T-cell (primary cell): ENCODE results near the gene NANOG. TPM values are rescaled to one million over a fixed set of nuclear protein-coding genes. Genes with fewer than 3 reads are reported as not detected.
A peak's percentile ranks its signal among the peaks of the same experiment; 100 is the strongest.
"Not testable (repeated sequence)": the region's sequence is repeated elsewhere in the genome, so short reads cannot be mapped to it uniquely, and the experiment has no call there.

Experiments
- ATAC-seq, 4 experiments: fragments of 200-7000 bp in 3 of 4; fragments of 150-1000 bp in 1 of 4; cut with Tn5 transposase; replicated peaks in 1 of 4; 1 replicate in 3 of 4; 2 replicates in 1 of 4; pipeline ENCODE4 v1.10.0; 2021; ENCODE audit warnings: moderate library complexity in 3 of 4, mild to moderate bottlenecking in 2 of 4, moderate number of reproducible peaks in 1 of 4
- CTCF ChIA-PET, 2 donors: fragments of 300-600 bp; sonication (Branson Sonifier 250); formaldehyde crosslinking; loops; one replicate each; lab custom pipeline; 2022; ENCODE audit warnings: antibody characterized with exemption in 2 of 2; lab: Charles Lee
- POLR2A ChIA-PET, 2 donors: fragments of 300-600 bp; sonication (Branson Sonifier 250); formaldehyde crosslinking; loops; one replicate each; lab custom pipeline; 2022; ENCODE audit warnings: antibody characterized with exemption in 2 of 2; lab: Charles Lee
- DNase-seq, 35 experiments: peaks; one replicate each; pipeline versions ENCODE4 v3.0.0 to v3.0.0-alpha.2; 2013 to 2023
- H3K27ac ChIP-seq: one replicate; pipeline ENCODE4 v1.5.1; 2013; ENCODE audit warnings: low read length
- H3K27me3 ChIP-seq, 2 experiments: replicated peaks in 1 of 2; 1 replicate in 1 of 2; 2 replicates in 1 of 2; pipeline versions ENCODE4 v1.6.1 to v1.7.0; 2013; ENCODE audit warnings: low read length in 1 of 2, mixed read lengths in 1 of 2; ENCODE audit not compliant: control insufficient read depth in 2 of 2, insufficient read depth in 2 of 2; ENCODE audit errors: extremely low read depth in 1 of 2
- H3K36me3 ChIP-seq, 2 donors: 1 replicate in 1 of 2; 2 replicates in 1 of 2; pipeline versions ENCODE4 v1.6.1 to v1.7.0; 2013; ENCODE audit warnings: low read length in 1 of 2; ENCODE audit not compliant: control insufficient read depth in 2 of 2, insufficient read depth in 1 of 2; ENCODE audit errors: extremely low read depth in 1 of 2
- H3K4me1 ChIP-seq, 2 experiments: 1 replicate in 1 of 2; 2 replicates in 1 of 2; pipeline versions ENCODE4 v1.6.1 to v1.7.0; 2013; ENCODE audit warnings: low read length in 2 of 2, mixed read lengths in 1 of 2; ENCODE audit not compliant: insufficient read depth in 2 of 2, control insufficient read depth in 1 of 2; ENCODE audit errors: extremely low read depth in 1 of 2
- H3K4me3 ChIP-seq, 2 donors: 1 replicate in 1 of 2; 2 replicates in 1 of 2; pipeline versions ENCODE4 v1.5.1 to v1.7.0; 2013; ENCODE audit warnings: mild to moderate bottlenecking in 2 of 2, low read length in 1 of 2, moderate library complexity in 1 of 2; ENCODE audit not compliant: control insufficient read depth in 1 of 2; ENCODE audit errors: extremely low read depth in 1 of 2
- H3K9me3 ChIP-seq: 2 replicates; pipeline ENCODE4 v1.7.0; 2013
- H3K27ac Mint-ChIP-seq, 2 donors: one replicate each; pipeline ENCODE4 v1.8.0; 2020 to 2021; ENCODE audit warnings: mild to moderate bottlenecking in 2 of 2, mixed read lengths in 2 of 2
- H3K27me3 Mint-ChIP-seq, 2 donors: one replicate each; pipeline ENCODE4 v1.8.0; 2021 to 2022; ENCODE audit warnings: mixed read lengths in 2 of 2
- H3K36me3 Mint-ChIP-seq: one replicate; pipeline ENCODE4 v1.8.0; 2021; ENCODE audit warnings: mixed read lengths
- H3K4me1 Mint-ChIP-seq, 3 donors: one replicate each; pipeline ENCODE4 v1.8.0; 2020 to 2022; ENCODE audit warnings: mixed read lengths in 3 of 3, mild to moderate bottlenecking in 1 of 3
- H3K4me3 Mint-ChIP-seq, 3 donors: one replicate each; pipeline ENCODE4 v1.8.0; 2020 to 2022; ENCODE audit warnings: mild to moderate bottlenecking in 3 of 3, mixed read lengths in 3 of 3, moderate library complexity in 3 of 3
- H3K9me3 Mint-ChIP-seq, 3 donors: one replicate each; pipeline ENCODE4 v1.8.0; 2020 to 2022; ENCODE audit warnings: mixed read lengths in 3 of 3
- WGBS: methylation state at CpG from one replicate; pipeline ENCODE4 v1.1.5; 2013; ENCODE audit warnings: missing lambda C conversion rate; ENCODE audit not compliant: insufficient coverage; 5-methylcytosine and 5-hydroxymethylcytosine counted together
- total RNA-seq, 35 experiments: library from RNA in 6 of 35; stranded (reverse) in 6 of 35; fragments of 120-200 nt in 1 of 35; gene quantifications; one replicate each; pipeline versions ENCODE4 v1.2.1 to v1.2.4 and lab custom pipeline; 2013 to 2026

The NANOG gene
- total RNA-seq, 5 donors from 2014 or later (not counting 1 experiment from before 2014, with no cell fraction given): 0.54 to 0.64 (median 0.59) TPM; not detected in 2

DNA sequence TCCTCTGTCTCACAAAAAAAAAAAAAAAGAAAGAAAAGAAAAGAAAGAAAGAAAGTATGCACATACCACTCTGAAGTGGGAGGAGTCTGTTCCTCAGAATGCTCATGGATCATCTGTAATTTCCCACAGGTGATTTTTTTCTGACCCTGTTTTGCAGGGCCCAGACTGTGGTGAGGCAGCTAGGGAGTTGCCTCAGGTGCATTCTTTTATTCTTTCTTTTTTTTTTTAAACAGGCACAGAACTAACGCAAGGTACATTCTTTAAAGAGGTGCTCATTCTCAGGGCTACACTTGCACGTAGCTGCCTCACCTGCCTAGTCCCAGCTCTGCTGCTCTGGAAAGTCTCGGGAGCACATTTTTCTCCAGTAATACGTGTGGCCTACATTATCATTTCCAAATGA is 36.6 kb downstream of the NANOG start:
- H3K9me3 Mint-ChIP-seq, H3K27ac ChIP-seq, H3K27me3 Mint-ChIP-seq, H3K27me3 ChIP-seq, H3K4me1 Mint-ChIP-seq, H3K4me3 ChIP-seq, H3K27ac Mint-ChIP-seq, H3K9me3 ChIP-seq, H3K4me3 Mint-ChIP-seq, H3K36me3 ChIP-seq, ATAC-seq, H3K4me1 ChIP-seq, H3K36me3 Mint-ChIP-seq, DNase-seq, POLR2A ChIA-PET: not testable (repeated sequence)
- CTCF ChIA-PET: interaction anchor here in 1 of 2 donors (0.7 kb wide), 1 partner anchor 88 kb away, joined by 3 read pairs; no protein-coding TSS in a partner anchor
- WGBS: no CpG with 5 or more reads among the region's 4 CpGs

DNA sequence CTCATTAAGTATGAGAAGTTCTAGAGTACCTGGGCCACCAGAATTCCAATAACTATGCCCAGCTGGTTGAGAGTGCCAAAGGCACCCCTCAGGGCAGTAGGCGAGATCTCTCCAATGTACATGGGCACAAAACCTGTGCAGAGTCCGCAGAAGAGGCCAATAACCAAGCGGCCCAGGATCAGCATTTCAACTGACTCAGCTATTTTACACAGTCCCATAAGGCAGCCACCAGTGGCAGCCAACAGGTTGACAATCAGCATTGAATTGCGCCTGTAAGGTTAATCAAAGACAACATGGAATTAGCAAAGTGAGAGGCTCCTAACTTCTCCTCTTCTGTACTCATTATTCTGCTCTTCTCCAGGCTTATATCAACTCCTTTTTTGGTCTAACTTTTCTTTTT is 40.5 kb downstream of the NANOG start:
- H3K4me1 ChIP-seq, H3K9me3 ChIP-seq, H3K27me3 Mint-ChIP-seq, H3K4me3 Mint-ChIP-seq, H3K27ac Mint-ChIP-seq, H3K36me3 Mint-ChIP-seq, DNase-seq, ATAC-seq, H3K36me3 ChIP-seq, CTCF ChIA-PET, H3K27ac ChIP-seq, H3K4me3 ChIP-seq, H3K27me3 ChIP-seq, H3K9me3 Mint-ChIP-seq, H3K4me1 Mint-ChIP-seq: not testable (repeated sequence)
- 94% methylated on average over 3 of the region's 4 CpGs for whole genome bisulfite sequencing
- POLR2A ChIA-PET: interaction anchor here in 1 of 2 donors (0.8 kb wide), 1 partner anchor 38 kb away, joined by 3 read pairs; no protein-coding TSS in a partner anchor

DNA sequence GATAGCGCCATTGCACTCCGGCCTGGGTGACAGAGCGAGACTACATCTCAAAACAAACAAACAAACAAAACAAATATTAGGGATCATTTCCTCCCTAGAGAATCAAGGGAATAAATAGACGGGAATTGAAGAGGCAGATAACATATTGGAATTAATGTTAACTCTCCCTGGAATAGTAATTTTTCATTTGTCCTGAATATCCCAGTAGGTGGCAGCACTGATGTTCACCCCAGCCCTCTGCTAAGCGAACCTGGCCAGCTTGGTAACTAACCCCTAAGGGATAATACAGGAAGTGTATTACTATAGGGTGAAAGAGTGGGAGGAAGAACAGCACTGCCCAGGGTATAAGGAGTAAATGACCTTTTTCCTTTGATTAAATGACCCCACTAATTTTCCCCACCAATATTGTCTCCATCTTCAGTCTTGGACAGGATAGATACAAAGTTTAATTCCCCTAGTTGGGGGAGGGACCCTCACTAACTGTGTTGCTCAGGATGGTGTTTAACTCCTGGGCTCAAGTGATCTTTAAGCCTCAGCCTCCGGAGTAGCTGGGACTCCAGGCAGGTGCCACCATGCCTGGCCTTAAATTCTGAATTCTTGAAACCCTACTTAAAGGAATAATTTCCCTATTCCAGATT is 43.0 kb downstream of the NANOG start:
- Histone ChIP-seq H3K9me3 (no peaks in the 10 kb centered on the region), H3K27ac (no peak overlapping the region), H3K36me3 (no peaks in the 10 kb centered on the region), H3K4me1 (no peaks in the 10 kb centered on the region), H3K4me3 (no peak overlapping the region), H3K27me3 (peaks cover 0 to 2% of the 10 kb centered on the region in 2 experiments)
- Mint-ChIP-seq H3K27me3 (no peaks in the 10 kb centered on the region), H3K4me3 (no peak overlapping the region), H3K36me3 (no peaks in the 10 kb centered on the region), H3K27ac (no peak overlapping the region), H3K9me3 (no peaks in the 10 kb centered on the region), H3K4me1 (peaks cover 0 to 3% (median 3%) of the 10 kb centered on the region in 3 donors)
- DNase-seq: peak in 11 of 35 experiments; percentile 3 to 45 (median 11)
- ChIA-PET CTCF (interaction anchor here in 1 of 2 donors (0.7 kb wide), 1 partner anchor 800 kb away, joined by 4 read pairs; no protein-coding TSS in a partner anchor), POLR2A (interaction anchor here in 1 of 2 donors (0.5 kb wide), 1 partner anchor 85 kb away, joined by 9 read pairs; the partner anchor contains the start of gene CLEC4C)
- no CpG with 5 or more reads among the region's 6 CpGs for WGBS
- peak in 3 of 4 experiments; percentile 52 to 77 (median 57) for ATAC-seq

DNA sequence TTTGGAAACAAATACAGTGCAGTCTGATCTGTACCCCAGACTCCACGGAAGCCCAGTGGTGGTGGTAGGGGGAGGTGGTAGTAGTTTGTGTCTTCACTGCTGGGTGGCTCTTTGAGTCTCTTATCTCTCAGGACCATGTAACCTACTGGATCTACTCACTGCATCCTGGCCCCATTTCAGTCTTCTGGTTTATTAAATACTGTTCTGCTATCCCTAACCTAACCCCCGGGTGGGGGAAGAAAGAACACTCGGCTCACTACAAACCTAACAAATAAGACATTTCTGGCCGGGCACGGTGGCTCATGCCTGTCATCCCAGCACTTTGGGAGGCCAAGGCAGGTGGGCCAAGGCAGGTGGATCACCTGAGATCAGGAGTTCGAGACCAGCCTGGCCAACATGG is 44.0 kb downstream of the NANOG start:
- H3K27me3 Mint-ChIP-seq, H3K27me3 ChIP-seq, H3K4me1 ChIP-seq, ATAC-seq, H3K36me3 ChIP-seq, H3K4me3 Mint-ChIP-seq, DNase-seq, H3K4me3 ChIP-seq, H3K9me3 ChIP-seq, H3K9me3 Mint-ChIP-seq, H3K27ac ChIP-seq, H3K27ac Mint-ChIP-seq, H3K36me3 Mint-ChIP-seq, H3K4me1 Mint-ChIP-seq: not testable (repeated sequence)
- CTCF ChIA-PET: interaction anchor here in 1 of 2 donors (0.7 kb wide), 1 partner anchor 799 kb away, joined by 4 read pairs; no protein-coding TSS in a partner anchor
- 100% methylated on average over 1 of the region's 6 CpGs for WGBS
- POLR2A ChIA-PET: interaction anchor here in 1 of 2 donors (0.7 kb wide), 1 partner anchor 213 kb away, joined by 3 read pairs; no protein-coding TSS in a partner anchor

DNA sequence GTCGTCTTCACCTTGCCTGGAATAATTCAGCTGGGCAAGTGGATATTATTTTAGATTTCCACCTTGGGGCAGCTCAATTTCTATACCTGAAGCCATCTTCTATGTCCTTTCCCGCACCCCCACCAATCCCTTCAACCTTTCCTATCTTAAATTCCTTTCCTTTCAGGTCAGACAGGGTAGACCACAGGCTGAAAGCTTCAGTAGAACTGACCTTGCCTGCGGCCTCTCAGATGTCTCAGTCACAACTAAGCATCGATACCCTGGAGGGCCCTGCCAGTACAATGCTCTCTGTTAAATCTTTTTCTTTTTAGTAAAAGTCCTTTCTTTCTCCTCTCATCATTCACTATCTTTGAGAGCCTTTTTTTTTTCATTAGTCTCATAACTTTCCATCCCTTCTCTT is 44.6 kb downstream of the NANOG start:
- CTCF ChIA-PET: no interaction called here
- Histone ChIP-seq H3K4me1 (no peaks in the 10 kb centered on the region), H3K27ac (no peak overlapping the region), H3K27me3 (peaks cover 0 to 2% of the 10 kb centered on the region in 2 experiments), H3K4me3 (no peak overlapping the region), H3K9me3 (no peaks in the 10 kb centered on the region), H3K36me3 (no peaks in the 10 kb centered on the region)
- H3K4me1 Mint-ChIP-seq: peaks cover 0 to 3% (median 3%) of the 10 kb centered on the region in 3 donors
- no peak overlapping the region for H3K27ac Mint-ChIP-seq
- no peaks in the 10 kb centered on the region for H3K9me3 Mint-ChIP-seq
- DNase-seq (no peak), ATAC-seq (no peak)
- no peaks in the 10 kb centered on the region for H3K36me3 Mint-ChIP-seq
- no peak overlapping the region for H3K4me3 Mint-ChIP-seq
- POLR2A ChIA-PET: interaction anchor here in 1 of 2 donors (0.7 kb wide), 1 partner anchor 212 kb away, joined by 3 read pairs; no protein-coding TSS in a partner anchor
- 92% methylated on average over 2 of the region's 4 CpGs for WGBS
- no peaks in the 10 kb centered on the region for H3K27me3 Mint-ChIP-seq

DNA sequence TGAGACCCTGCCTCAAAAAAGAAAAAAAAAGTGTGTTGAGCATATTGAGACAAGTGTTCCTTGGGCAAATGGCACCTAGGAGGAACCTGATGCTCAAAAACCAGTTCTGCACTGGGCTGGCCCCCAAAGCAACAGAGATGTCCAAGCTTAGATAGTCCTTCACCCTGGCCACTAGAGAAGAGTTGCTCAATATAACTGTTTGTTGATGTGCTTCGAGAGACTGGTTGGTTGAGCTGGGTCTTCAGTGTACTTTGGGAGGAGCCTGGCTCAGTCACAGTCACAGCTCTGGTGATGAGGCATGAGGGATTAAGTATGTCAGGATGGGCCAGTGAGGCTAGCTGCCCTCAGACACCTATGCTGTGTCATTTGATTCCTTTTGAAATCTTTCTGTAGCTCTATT is 45.5 kb downstream of the NANOG start:
- Mint-ChIP-seq H3K4me1 (peaks cover 0 to 3% (median 3%) of the 10 kb centered on the region in 3 donors), H3K27ac (no peak overlapping the region), H3K36me3 (no peaks in the 10 kb centered on the region), H3K9me3 (no peaks in the 10 kb centered on the region), H3K27me3 (no peaks in the 10 kb centered on the region), H3K4me3 (no peak overlapping the region)
- 29% methylated on average over 1 of the region's 1 CpG for WGBS
- no peak for ATAC-seq
- Histone ChIP-seq H3K27ac (no peak overlapping the region), H3K27me3 (peaks cover 0 to 2% of the 10 kb centered on the region in 2 experiments), H3K9me3 (no peaks in the 10 kb centered on the region), H3K4me1 (no peaks in the 10 kb centered on the region), H3K4me3 (no peak overlapping the region), H3K36me3 (no peaks in the 10 kb centered on the region)
- peak in 1 of 35 experiments; percentile 2 for DNase-seq
- ChIA-PET CTCF (interaction anchor here (0.6 to 0.7 kb wide), 6 partner anchors 18 to 326 kb away, joined by 3 to 6 read pairs (median 4); no protein-coding TSS in a partner anchor), POLR2A (interaction anchor here in 1 of 2 donors (0.6 to 0.7 kb wide), 2 partner anchors 34 to 981 kb away, joined by 3 to 4 read pairs; no protein-coding TSS in a partner anchor)
